ENCODE measurements around the gene CPA3.

DNA sequence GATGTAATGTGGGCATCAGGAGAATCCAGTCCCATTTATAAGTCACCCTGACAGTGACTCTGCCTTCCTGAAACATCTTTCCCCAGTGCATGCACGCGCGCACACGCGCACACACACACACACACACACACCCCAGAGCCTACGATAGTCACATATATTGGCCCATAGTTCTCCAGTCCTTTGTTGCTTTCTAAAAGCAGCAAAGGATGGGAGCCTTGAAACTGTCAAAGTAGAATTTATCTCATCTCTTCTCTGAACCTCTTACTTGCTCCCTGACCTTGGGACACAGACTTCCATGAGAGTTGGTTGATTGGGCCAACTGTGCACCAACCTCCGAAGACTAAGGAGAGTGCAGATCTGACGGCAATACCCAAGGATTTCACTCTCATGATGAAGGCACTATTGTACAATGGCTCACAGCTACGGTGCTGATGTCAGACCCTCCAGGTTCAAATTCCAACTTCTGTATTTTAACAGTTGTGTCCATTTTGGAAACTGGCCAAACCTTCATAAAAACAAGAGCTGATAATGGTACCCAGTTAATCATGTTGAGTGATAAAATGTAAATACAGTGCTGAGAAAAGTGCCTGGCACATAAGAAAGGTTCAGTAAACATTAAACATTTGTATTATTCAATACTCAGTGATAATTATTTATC is 8.3 kb downstream of the CPA3 start:
- TF ChIP-seq, protein P1, sequence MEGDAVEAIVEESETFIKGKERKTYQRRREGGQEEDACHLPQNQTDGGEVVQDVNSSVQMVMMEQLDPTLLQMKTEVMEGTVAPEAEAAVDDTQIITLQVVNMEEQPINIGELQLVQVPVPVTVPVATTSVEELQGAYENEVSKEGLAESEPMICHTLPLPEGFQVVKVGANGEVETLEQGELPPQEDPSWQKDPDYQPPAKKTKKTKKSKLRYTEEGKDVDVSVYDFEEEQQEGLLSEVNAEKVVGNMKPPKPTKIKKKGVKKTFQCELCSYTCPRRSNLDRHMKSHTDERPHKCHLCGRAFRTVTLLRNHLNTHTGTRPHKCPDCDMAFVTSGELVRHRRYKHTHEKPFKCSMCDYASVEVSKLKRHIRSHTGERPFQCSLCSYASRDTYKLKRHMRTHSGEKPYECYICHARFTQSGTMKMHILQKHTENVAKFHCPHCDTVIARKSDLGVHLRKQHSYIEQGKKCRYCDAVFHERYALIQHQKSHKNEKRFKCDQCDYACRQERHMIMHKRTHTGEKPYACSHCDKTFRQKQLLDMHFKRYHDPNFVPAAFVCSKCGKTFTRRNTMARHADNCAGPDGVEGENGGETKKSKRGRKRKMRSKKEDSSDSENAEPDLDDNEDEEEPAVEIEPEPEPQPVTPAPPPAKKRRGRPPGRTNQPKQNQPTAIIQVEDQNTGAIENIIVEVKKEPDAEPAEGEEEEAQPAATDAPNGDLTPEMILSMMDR (IDR thresholded peaks at IDR 0.05; ENCODE audit: insufficient read depth, low read length): no peak
- TF ChIP-seq POLR2AphosphoS5 (IDR thresholded peaks at IDR 0.05; ENCODE audit: low read depth) (no peak), REST (IDR thresholded peaks at IDR 0.05; ENCODE audit: insufficient replicate concordance, low read depth) (no peak), GABPA (IDR thresholded peaks at IDR 0.05; ENCODE audit: low read depth) (no peak), SPI1 (IDR thresholded peaks at IDR 0.05; ENCODE audit: borderline replicate concordance, low read depth) (no peak)

All from HL-60 (cell line).